Uterus (tissue), 2 donors: ENCODE results near the gene HCRTR1.

ENCODE experiments used
- POLR2A ChIP-seq, 2 donors: fragments of 450-650 bp; IDR thresholded peaks; one replicate each; pipeline ENCODE4 v1.6.1; 2016; ENCODE audit warnings: antibody characterized with exemption in 2 of 2, mild to moderate bottlenecking in 1 of 2, moderate library complexity in 1 of 2
- TF ChIP-seq, protein P1 (sequence below), 4 experiments: fragments of 200-600 bp in 2 of 4; fragments of 450-650 bp in 2 of 4; sonication (generic) in 2 of 4; IDR thresholded peaks; one replicate each; pipeline ENCODE4 v1.5.1; 2016 to 2019; ENCODE audit warnings: antibody characterized with exemption in 4 of 4, mild to moderate bottlenecking in 2 of 4, moderate library complexity in 1 of 4

DNA sequence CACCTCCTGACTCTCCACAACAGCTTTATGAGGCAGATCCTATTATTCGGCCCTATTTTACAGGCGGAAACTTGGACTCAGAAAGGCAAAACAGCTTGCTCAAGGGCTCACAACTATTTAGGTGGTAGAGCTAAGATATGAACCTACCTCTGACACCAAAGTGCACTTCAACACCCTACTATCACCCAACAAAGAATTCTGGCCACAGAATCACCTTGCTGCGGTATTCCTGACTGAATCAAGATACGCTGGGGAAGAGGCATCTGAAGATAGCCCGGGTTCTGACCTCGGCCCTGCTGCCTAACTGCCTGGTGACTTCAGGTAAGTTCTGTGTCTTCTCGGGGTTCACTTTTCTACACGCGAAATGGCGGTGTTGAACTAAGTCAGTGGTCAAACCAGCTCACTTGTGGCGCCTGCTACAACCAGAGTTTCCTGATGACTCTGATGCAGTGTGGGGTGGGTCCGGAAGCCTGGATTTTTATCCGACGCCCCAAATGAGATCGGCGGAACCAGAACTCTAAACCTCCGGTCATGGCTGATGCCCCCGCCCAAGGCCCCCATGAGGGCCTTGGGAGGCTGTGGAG lies 26.6 kb downstream of the HCRTR1 start:
- no peak for TF ChIP-seq POLR2A (IDR thresholded peaks at IDR 0.05)
- TF ChIP-seq, protein P1, sequence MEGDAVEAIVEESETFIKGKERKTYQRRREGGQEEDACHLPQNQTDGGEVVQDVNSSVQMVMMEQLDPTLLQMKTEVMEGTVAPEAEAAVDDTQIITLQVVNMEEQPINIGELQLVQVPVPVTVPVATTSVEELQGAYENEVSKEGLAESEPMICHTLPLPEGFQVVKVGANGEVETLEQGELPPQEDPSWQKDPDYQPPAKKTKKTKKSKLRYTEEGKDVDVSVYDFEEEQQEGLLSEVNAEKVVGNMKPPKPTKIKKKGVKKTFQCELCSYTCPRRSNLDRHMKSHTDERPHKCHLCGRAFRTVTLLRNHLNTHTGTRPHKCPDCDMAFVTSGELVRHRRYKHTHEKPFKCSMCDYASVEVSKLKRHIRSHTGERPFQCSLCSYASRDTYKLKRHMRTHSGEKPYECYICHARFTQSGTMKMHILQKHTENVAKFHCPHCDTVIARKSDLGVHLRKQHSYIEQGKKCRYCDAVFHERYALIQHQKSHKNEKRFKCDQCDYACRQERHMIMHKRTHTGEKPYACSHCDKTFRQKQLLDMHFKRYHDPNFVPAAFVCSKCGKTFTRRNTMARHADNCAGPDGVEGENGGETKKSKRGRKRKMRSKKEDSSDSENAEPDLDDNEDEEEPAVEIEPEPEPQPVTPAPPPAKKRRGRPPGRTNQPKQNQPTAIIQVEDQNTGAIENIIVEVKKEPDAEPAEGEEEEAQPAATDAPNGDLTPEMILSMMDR (IDR thresholded peaks at IDR 0.05) = no peak
